HepG2 (cell line): ENCODE measurements around the gene WNT7B. TPM values are rescaled to one million over a fixed set of nuclear protein-coding genes. Genes with fewer than 3 reads are reported as not detected.

ENCODE experiments used
- ATAC-seq: fragments of 200-7000 bp; cut with Tn5 transposase; 3 replicates; pipeline ENCODE4 v1.9.1; 2020; ENCODE audit warnings: mild to moderate bottlenecking, moderate library complexity
- BruUV-seq: library from RNA; stranded (reverse); fragments of 400-500 nt; replicated peaks from 2 replicates; lab custom pipeline; 2021; lab: Mats Ljungman, UMichigan
- CTCF ChIA-PET: fragments of 300-600 bp; formaldehyde crosslinking; extraction: SDS; loops from one replicate; lab custom pipeline; 2021; ENCODE audit warnings: low total read pairs, inconsistent platforms, low intra/inter-chr PET ratio; lab: Yijun Ruan, JAX
- POLR2A ChIA-PET: fragments of 350-600 bp; sonication (Branson Sonifier 250); formaldehyde crosslinking; loops from one replicate; lab custom pipeline; 2020; ENCODE audit warnings: antibody characterized with exemption, inconsistent platforms; lab: Yijun Ruan, JAX
- DNase-seq: peaks from one replicate; pipeline ENCODE4 v3.0.0-alpha.2; 2015; ENCODE audit warnings: low spot score
- FAIRE-seq: peaks from 3 replicates; lab custom pipeline; 2011; peaks lifted over from hg19 to GRCh38; lab: Jason Lieb, UNC
- H2AFZ ChIP-seq: one replicate; pipeline ENCODE4 v1.6.1; 2011; ENCODE audit warnings: low read length, inconsistent platforms
- H3K27ac ChIP-seq: fragments of 300-600 bp; 3 replicates; pipeline ENCODE4 v1.8.0; 2011; ENCODE audit warnings: mixed run types, mild to moderate bottlenecking, mixed read lengths, low read length, inconsistent platforms; ENCODE audit not compliant: insufficient read depth; ENCODE audit errors: extremely low read length
- H3K27me3 ChIP-seq, 2 experiments: fragments of 200-600 bp in 1 of 2; 2 replicates in 1 of 2; 3 replicates in 1 of 2; pipeline versions ENCODE4 v1.6.0 to v1.8.0; 2011; ENCODE audit warnings: low read length in 2 of 2, mild to moderate bottlenecking in 2 of 2, moderate library complexity in 2 of 2, inconsistent platforms in 1 of 2; ENCODE audit not compliant: insufficient read depth in 2 of 2, control insufficient read depth in 1 of 2
- H3K36me3 ChIP-seq, 2 experiments: fragments of 200-600 bp in 1 of 2; replicated peaks in 1 of 2; 2 replicates in 1 of 2; 3 replicates in 1 of 2; pipeline versions ENCODE4 v1.5.1 to v1.8.0; 2011; ENCODE audit warnings: low read length in 2 of 2, inconsistent platforms in 1 of 2; ENCODE audit not compliant: insufficient read depth in 2 of 2, control insufficient read depth in 1 of 2
- H3K4me1 ChIP-seq: 2 replicates; pipeline ENCODE4 v1.5.1; 2012; ENCODE audit warnings: low read length, inconsistent platforms; ENCODE audit not compliant: insufficient read depth
- H3K4me2 ChIP-seq: 2 replicates; pipeline ENCODE4 v1.6.0; 2011; ENCODE audit warnings: low read depth, low read length, inconsistent platforms
- H3K4me3 ChIP-seq, 3 experiments: fragments of 200-600 bp in 1 of 3; sonication (generic), shearing (Covaris generic) in 1 of 3; replicated peaks in 1 of 3; 2 replicates each; pipeline ENCODE4 v1.5.1; 2011 to 2016; ENCODE audit warnings: low read length in 3 of 3, inconsistent platforms in 2 of 3, low read depth in 2 of 3, mild to moderate bottlenecking in 2 of 3, control low read depth in 1 of 3, mixed read lengths in 1 of 3; ENCODE audit not compliant: insufficient read depth in 1 of 3
- H3K79me2 ChIP-seq: one replicate; pipeline ENCODE4 v1.6.1; 2011; ENCODE audit warnings: low read length, inconsistent platforms; ENCODE audit not compliant: insufficient read depth
- H3K9ac ChIP-seq: 2 replicates; pipeline ENCODE4 v1.6.0; 2011; ENCODE audit warnings: mild to moderate bottlenecking, low read depth, low read length, inconsistent platforms; ENCODE audit not compliant: insufficient read depth
- H3K9me3 ChIP-seq: 2 replicates; pipeline ENCODE4 v1.5.1; 2012; ENCODE audit warnings: mild to moderate bottlenecking, low read length
- H4K20me1 ChIP-seq: 2 replicates; pipeline ENCODE4 v1.6.0; 2011; ENCODE audit warnings: inconsistent platforms, mild to moderate bottlenecking, low read length, moderate library complexity; ENCODE audit not compliant: insufficient read depth
- GPBP1L1 ChIP-seq: sonication (generic); formaldehyde crosslinking; IDR thresholded peaks from 2 replicates; pipeline ENCODE4 v1.5.0; 2020; ENCODE audit warnings: mild to moderate bottlenecking, missing genetic modification reagents
- IRF2 ChIP-seq: IDR thresholded peaks from 2 replicates; pipeline ENCODE4 v1.6.1; 2018; ENCODE audit warnings: missing genetic modification reagents, missing compliant biosample characterization
- REPIN1 ChIP-seq: sonication (generic); formaldehyde crosslinking; IDR thresholded peaks from 2 replicates; pipeline ENCODE4 v1.8.0; 2022; ENCODE audit warnings: missing genetic modification reagents, low read depth, mild to moderate bottlenecking, borderline replicate concordance
- RFX1 ChIP-seq: fragments of 450-650 bp; IDR thresholded peaks from 2 replicates; pipeline ENCODE4 v1.6.1; 2017
- STAT5B ChIP-seq: sonication (generic); formaldehyde crosslinking; IDR thresholded peaks from 2 replicates; pipeline ENCODE4 v1.4.0; 2020; ENCODE audit warnings: missing genetic modification reagents
- TFDP2 ChIP-seq: sonication (generic); formaldehyde crosslinking; IDR thresholded peaks from 2 replicates; pipeline ENCODE4 v1.4.0; 2020; ENCODE audit warnings: missing genetic modification reagents
- THAP9 ChIP-seq: sonication (generic); formaldehyde crosslinking; IDR thresholded peaks from 2 replicates; pipeline ENCODE4; 2020; ENCODE audit warnings: missing genetic modification reagents, mild to moderate bottlenecking, borderline replicate concordance
- ZBTB14 ChIP-seq: sonication (generic); formaldehyde crosslinking; IDR thresholded peaks from 2 replicates; pipeline ENCODE4 v1.4.0; 2020; ENCODE audit warnings: missing genetic modification reagents
- ZC3H13 ChIP-seq: sonication (generic); formaldehyde crosslinking; IDR thresholded peaks from 2 replicates; pipeline ENCODE4 v1.8.1; 2023; ENCODE audit warnings: mild to moderate bottlenecking, missing genetic modification reagents, moderate library complexity
- ZMYM3 ChIP-seq: sonication (generic); formaldehyde crosslinking; IDR thresholded peaks from 2 replicates; pipeline ENCODE4 v1.5.1; 2020; ENCODE audit warnings: mild to moderate bottlenecking, missing genetic modification reagents
- ZNF180 ChIP-seq: sonication (generic); formaldehyde crosslinking; IDR thresholded peaks from 2 replicates; pipeline ENCODE4 v1.4.0; 2020; ENCODE audit warnings: low read depth, missing genetic modification reagents, borderline replicate concordance
- ZNF564 ChIP-seq: sonication (generic); formaldehyde crosslinking; IDR thresholded peaks from 2 replicates; pipeline ENCODE4 v1.8.1; 2023; ENCODE audit warnings: mild to moderate bottlenecking, missing genetic modification reagents
- ZNF580 ChIP-seq: IDR thresholded peaks from 2 replicates; pipeline ENCODE4 v1.6.1; 2016; ENCODE audit warnings: low read depth, borderline replicate concordance
- ZNF800 ChIP-seq: sonication (generic); formaldehyde crosslinking; IDR thresholded peaks from 2 replicates; pipeline ENCODE4 v1.4.0; 2020; ENCODE audit warnings: missing genetic modification reagents
- WGBS: methylation state at CpG from one replicate; pipeline ENCODE4 v1.1.6; 2017; ENCODE audit warnings: low lambda C conversion rate; 5-methylcytosine and 5-hydroxymethylcytosine counted together
- in situ Hi-C: cut with HindIII; loops from 2 replicates; pipeline ENCODE4 v1.10.0; 2017; ENCODE audit warnings: low pct_unique_long_range_greater_than_20kb; ENCODE audit not compliant: extremely low pct_ligation_motif_present
- intact Hi-C: fragments of 100-400 bp; cut with micrococcal nuclease; formaldehyde crosslinking; loops from one replicate; pipeline ENCODE4 v1.10.0; 2022; ENCODE audit not compliant: unreplicated experiment
- polyA plus RNA-seq, 8 experiments: library from polyadenylated mRNA; depleted of rRNA in 3 of 8; stranded (reverse) in 7 of 8; unstranded in 1 of 8; fragments of >200 nt; fragmentation: Illumina TruSeq in 4 of 8; extraction: Trizol in 4 of 8; gene quantifications; 2 replicates each; pipeline versions ENCODE4 v1.2.1 to v1.2.3, GENCODE V29; 2011 to 2016; ENCODE audit warnings: low read depth in 4 of 8, missing spikeins in 1 of 8, mixed read lengths in 1 of 8; ENCODE audit not compliant: insufficient read depth in 1 of 8
- total RNA-seq, 5 experiments: library from RNA; depleted of rRNA; stranded (reverse); fragments of >200 nt; fragmentation: Illumina TruSeq; extraction: Trizol; gene quantifications; 2 replicates each; pipeline ENCODE4 v1.2.3, GENCODE V29; 2016; ENCODE audit warnings: low read depth in 1 of 5

The WNT7B gene
- total and polyA plus RNA-seq, 2 of the 13 experiments (the other 11 are each of a cell fraction or from before 2014, with no cell fraction given): 0.09 TPM; not detected in 1

GRCh38 chr22:45993143-45993692 lies 16.3 kb upstream of the WNT7B start (continued):
- no peak for TF ChIP-seq THAP9 (CRISPR knock-in tag)
- no peak for TF ChIP-seq ZNF580 (CRISPR knock-in tag)
- no peak for TF ChIP-seq ZNF180

- FAIRE-seq (no peak), ATAC-seq (no peak), DNase-seq (no peak)
- Histone ChIP-seq H4K20me1 (no peaks in the 10 kb centered on the region), H3K36me3 (no peaks in the 10 kb centered on the region), H3K9me3 (no peaks in the 10 kb centered on the region), H3K27me3 (peaks cover 9 to 67% of the 10 kb centered on the region in 2 experiments), H3K4me1 (peaks cover 19% of the 10 kb centered on the region), H3K79me2 (no peaks in the 10 kb centered on the region), H3K4me3 (no peak overlapping the region), H3K27ac (no peak overlapping the region), H2AFZ (no peak overlapping the region), H3K4me2 (no peak overlapping the region), H3K9ac (no peak overlapping the region)
- intact Hi-C loops (no loop called here), in situ Hi-C loops (no loop called here)
- ChIA-PET POLR2A (no interaction called here), CTCF (interaction anchor here (4.1 kb wide), 1 partner anchor 124 kb away, joined by 86 read pairs; no protein-coding TSS in a partner anchor)
- WGBS: 6% methylated on average over 3 of the region's 3 CpGs
- no TSS peak for BruUV-seq
- no peak for TF ChIP-seq ZMYM3 (CRISPR knock-in tag)
- TF ChIP-seq IRF2: no peak
- no peak for TF ChIP-seq REPIN1 (CRISPR knock-in tag)
- no peak for TF ChIP-seq TFDP2
- no peak for TF ChIP-seq GPBP1L1 (CRISPR knock-in tag)
- no peak for TF ChIP-seq ZBTB14
- no peak for TF ChIP-seq ZNF564 (CRISPR knock-in tag)
- TF ChIP-seq STAT5B (CRISPR knock-in tag): no peak
- no peak for TF ChIP-seq ZC3H13 (CRISPR knock-in tag)
- TF ChIP-seq ZNF800 (CRISPR knock-in tag): no peak
- no peak for TF ChIP-seq RFX1
These were observed 15.8 kb upstream of the WNT7B start for GRCh38 chr22:45992737-45993136.
